ENCODE measurements around the gene CLEC4F. TPM values are rescaled to one million over a fixed set of nuclear protein-coding genes. Genes with fewer than 3 reads are reported as not detected.

CLEC4F gene
- total RNA-seq, 1 experiment from 2014 or later: not detected

DNA sequence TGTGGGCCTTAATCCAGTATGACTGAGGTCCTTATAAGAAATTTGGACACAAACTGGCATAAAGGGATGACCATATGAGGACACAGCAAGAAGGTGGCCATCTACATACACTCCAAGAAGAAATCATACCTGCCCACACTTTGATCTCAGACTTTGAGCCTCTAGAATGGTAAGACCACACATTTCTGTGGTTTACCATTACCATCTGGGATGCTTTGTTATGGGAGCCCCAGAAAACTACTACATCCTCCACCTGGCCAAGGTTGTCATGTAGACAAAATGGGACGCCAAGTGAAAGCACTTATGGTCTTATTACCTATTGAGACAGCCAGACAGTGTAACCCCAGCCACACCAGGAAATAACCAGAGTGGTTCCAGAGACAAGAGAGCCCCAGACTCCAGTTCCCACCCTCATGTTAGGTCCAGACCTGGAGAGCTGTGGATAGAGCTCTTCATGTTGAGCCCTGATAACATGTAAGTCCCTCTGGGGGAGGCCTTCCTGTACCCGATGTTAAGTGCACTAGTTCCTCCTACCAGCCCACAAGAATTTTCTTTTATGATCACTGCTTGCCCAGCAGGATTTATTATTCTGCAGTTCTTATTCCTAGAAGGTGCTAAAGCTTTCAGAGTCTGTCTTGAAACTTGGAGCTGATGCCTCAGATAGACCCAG, 47.8 kb downstream of the CLEC4F start:
- Histone ChIP-seq H3K4me2 (ENCODE audit: insufficient read depth, insufficient read length, low read length) (no peak overlapping the region), H3K9me3 (ENCODE audit: control insufficient read depth, low read depth, low read length) (no peaks in the 10 kb centered on the region), H3T11ph (ENCODE audit: low read length) (no peak overlapping the region), H3K79me2 (ENCODE audit: insufficient read depth, low read length) (no peaks in the 10 kb centered on the region), H3K18ac (ENCODE audit: insufficient read length, low read depth, low read length) (no peak overlapping the region), H2BK12ac (ENCODE audit: insufficient read length, low read depth, low read length) (no peak overlapping the region), H3K14ac (ENCODE audit: insufficient read depth, low read length) (no peak overlapping the region), H3K23ac (ENCODE audit: insufficient read length, low read depth, low read length) (no peak overlapping the region), H2BK15ac (ENCODE audit: low read depth, low read length) (no peak overlapping the region), H3K56ac (ENCODE audit: insufficient read length, low read depth, low read length) (no peak overlapping the region), H2AK5ac (ENCODE audit: insufficient read length, low read length) (no peak overlapping the region), H4K91ac (ENCODE audit: insufficient read length, low read depth, low read length) (no peak overlapping the region), H3K9ac (ENCODE audit: extremely low read depth, insufficient read length, low read length) (no peak overlapping the region), H4K20me1 (ENCODE audit: control insufficient read depth, insufficient read depth, insufficient read length) (no peaks in the 10 kb centered on the region), H4K8ac (replicated peaks; ENCODE audit: insufficient read length, low read depth, low read length) (no peak overlapping the region), H3K4me1 (ENCODE audit: insufficient read depth, low read length) (peaks cover 6% of the 10 kb centered on the region; the same call in 1 of the 2 replicates), H4K5ac (ENCODE audit: insufficient read length, low read depth, low read length) (no peak overlapping the region), H3K27me3 (ENCODE audit: insufficient read depth, low read length) (no peaks in the 10 kb centered on the region), H3K79me1 (ENCODE audit: insufficient read depth, low read depth, low read length, poor library complexity, severe bottlenecking) (no peaks in the 10 kb centered on the region), H2BK5ac (ENCODE audit: insufficient read length, low read length) (no peak overlapping the region), H2AFZ (ENCODE audit: low read length) (no peak overlapping the region), H2BK20ac (ENCODE audit: low read depth, low read length, poor library complexity, severe bottlenecking) (no peak overlapping the region), H3K27ac (ENCODE audit: insufficient read length, low read depth, low read length) (no peak overlapping the region), H3K4ac (ENCODE audit: low read depth, low read length) (no peak overlapping the region), H3K23me2 (ENCODE audit: insufficient read length, low read depth, low read length, poor library complexity, severe bottlenecking) (peaks cover 3% of the 10 kb centered on the region), H2BK120ac (ENCODE audit: low read depth, low read length, poor library complexity, severe bottlenecking) (no peak overlapping the region)
- no peak overlapping the region for H3K4me3 Mint-ChIP-seq
- no CpG with 5 or more reads among the region's 2 CpGs for WGBS (ENCODE audit: extremely low coverage, insufficient read length, low lambda C conversion rate)
- H3K4me1 Mint-ChIP-seq: peaks cover 24 to 34% of the 10 kb centered on the region in 2 experiments
- DNase-seq: no peak
- no peaks in the 10 kb centered on the region for H3K36me3 Mint-ChIP-seq (ENCODE audit: insufficient read depth in 1 of 3, low read depth in 3 of 3)
- TF ChIP-seq, protein P1, sequence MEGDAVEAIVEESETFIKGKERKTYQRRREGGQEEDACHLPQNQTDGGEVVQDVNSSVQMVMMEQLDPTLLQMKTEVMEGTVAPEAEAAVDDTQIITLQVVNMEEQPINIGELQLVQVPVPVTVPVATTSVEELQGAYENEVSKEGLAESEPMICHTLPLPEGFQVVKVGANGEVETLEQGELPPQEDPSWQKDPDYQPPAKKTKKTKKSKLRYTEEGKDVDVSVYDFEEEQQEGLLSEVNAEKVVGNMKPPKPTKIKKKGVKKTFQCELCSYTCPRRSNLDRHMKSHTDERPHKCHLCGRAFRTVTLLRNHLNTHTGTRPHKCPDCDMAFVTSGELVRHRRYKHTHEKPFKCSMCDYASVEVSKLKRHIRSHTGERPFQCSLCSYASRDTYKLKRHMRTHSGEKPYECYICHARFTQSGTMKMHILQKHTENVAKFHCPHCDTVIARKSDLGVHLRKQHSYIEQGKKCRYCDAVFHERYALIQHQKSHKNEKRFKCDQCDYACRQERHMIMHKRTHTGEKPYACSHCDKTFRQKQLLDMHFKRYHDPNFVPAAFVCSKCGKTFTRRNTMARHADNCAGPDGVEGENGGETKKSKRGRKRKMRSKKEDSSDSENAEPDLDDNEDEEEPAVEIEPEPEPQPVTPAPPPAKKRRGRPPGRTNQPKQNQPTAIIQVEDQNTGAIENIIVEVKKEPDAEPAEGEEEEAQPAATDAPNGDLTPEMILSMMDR (conservative IDR thresholded peaks at IDR 0.05): no peak
- H3K9me3 Mint-ChIP-seq: no peaks in the 10 kb centered on the region
- no peak overlapping the region for H3K27ac Mint-ChIP-seq
- H3K27me3 Mint-ChIP-seq (ENCODE audit: low read depth): peaks cover 17% of the 10 kb centered on the region
